CD1c-positive myeloid dendritic cell (primary cell): ENCODE results near the gene KNTC1.
A peak's percentile ranks its signal among the peaks of the same experiment; 100 is the strongest.
"Not testable (repeated sequence)": the region's sequence is repeated elsewhere in the genome, so short reads cannot be mapped to it uniquely, and the experiment has no call there.

Experiments
- DNase-seq: peaks from one replicate; pipeline ENCODE4 v3.0.0-alpha.2; 2016; ENCODE audit errors: extremely low spot score

KNTC1 gene, protein sequence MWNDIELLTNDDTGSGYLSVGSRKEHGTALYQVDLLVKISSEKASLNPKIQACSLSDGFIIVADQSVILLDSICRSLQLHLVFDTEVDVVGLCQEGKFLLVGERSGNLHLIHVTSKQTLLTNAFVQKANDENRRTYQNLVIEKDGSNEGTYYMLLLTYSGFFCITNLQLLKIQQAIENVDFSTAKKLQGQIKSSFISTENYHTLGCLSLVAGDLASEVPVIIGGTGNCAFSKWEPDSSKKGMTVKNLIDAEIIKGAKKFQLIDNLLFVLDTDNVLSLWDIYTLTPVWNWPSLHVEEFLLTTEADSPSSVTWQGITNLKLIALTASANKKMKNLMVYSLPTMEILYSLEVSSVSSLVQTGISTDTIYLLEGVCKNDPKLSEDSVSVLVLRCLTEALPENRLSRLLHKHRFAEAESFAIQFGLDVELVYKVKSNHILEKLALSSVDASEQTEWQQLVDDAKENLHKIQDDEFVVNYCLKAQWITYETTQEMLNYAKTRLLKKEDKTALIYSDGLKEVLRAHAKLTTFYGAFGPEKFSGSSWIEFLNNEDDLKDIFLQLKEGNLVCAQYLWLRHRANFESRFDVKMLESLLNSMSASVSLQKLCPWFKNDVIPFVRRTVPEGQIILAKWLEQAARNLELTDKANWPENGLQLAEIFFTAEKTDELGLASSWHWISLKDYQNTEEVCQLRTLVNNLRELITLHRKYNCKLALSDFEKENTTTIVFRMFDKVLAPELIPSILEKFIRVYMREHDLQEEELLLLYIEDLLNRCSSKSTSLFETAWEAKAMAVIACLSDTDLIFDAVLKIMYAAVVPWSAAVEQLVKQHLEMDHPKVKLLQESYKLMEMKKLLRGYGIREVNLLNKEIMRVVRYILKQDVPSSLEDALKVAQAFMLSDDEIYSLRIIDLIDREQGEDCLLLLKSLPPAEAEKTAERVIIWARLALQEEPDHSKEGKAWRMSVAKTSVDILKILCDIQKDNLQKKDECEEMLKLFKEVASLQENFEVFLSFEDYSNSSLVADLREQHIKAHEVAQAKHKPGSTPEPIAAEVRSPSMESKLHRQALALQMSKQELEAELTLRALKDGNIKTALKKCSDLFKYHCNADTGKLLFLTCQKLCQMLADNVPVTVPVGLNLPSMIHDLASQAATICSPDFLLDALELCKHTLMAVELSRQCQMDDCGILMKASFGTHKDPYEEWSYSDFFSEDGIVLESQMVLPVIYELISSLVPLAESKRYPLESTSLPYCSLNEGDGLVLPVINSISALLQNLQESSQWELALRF (N-terminal part only)

DNA sequence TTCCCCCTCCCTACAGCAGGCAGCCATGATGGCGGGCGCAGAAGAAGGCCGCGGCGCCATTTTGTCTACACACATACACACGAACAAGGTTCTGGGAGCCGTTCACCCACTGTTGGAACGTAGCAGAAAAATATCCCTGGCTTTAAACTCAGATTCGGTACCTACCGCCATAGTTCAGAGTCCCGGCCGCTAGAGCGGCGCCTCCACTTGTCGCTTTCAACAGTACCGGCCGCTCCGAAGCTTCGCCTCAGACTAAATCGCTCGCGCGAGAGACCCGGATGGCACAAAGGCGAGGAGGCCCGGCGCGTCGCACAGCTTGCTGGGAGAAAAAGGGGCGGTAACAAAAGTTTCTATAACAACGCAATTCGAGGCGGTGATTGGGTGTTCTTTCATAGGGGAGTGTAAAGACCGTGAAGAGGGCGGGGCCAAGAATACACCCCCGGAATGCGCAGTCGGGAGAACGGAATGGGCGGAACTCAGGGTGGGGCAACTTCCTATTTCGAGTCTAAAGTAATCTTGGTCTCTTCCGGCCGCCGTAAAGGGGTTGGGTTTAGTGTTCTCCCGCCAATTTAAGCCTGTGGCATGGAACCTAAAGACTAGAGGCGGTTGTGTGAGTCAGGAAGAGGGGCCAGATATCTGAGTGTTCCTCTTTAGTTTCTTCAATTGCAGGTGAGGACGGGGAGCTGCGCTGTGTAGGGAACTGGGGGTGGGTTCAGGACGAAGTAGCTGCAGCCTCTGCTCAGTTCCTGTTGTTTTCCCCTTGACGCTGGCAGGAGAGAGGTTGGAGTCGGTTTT, at the start of gene KNTC1, which contains the start of gene RSRC2:
KNTC1 (plus strand) TSS at position 567 of the 795 bp plus-strand sequence. CDS start 2,815 bp downstream, outside the sequence.
RSRC2 (minus strand) TSS at position 254 of the 795 bp plus-strand sequence; CDS start at position 171, 83 bp downstream.
- DNase-seq: peak; percentile 100

DNA sequence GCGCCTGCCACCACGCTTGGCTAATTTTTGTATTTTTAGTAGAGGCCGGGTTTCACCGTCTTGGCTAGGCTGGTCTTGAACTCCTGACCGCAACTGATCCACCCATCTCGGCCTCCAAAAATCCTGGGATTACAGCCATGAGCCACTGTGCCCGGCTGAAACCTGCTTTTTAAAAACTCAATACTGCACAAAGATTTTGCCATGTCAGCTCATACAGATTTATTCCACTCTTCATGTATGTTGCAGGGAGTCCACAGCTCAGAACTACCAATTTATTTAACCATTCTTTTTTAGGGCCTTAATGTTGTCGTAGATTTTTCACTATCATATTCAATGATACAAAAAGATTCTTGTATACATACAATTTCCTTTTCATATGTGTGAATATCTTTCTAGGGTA, 46.3 kb upstream of the KNTC1 start:
- no peak for DNase-seq

DNA sequence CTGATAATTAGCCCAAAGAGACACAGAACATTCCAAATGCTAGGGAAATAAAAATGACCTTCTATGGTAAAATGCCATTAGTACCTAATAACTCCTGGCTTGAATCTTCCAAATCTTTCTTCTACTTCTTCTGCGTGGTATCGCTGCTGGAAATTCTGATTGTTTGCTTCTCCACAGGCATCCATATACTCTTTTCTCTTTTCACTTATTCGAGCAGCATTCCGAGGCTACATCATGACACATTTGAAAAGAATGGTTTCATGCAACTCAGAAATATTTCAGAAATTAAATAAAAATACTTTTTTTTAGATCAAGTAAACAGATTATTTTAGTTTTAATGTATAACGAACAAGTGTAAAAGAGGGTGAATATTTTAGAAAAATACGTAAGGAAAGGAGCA, 45.2 kb upstream of the KNTC1 start:
- DNase-seq: no peak

DNA sequence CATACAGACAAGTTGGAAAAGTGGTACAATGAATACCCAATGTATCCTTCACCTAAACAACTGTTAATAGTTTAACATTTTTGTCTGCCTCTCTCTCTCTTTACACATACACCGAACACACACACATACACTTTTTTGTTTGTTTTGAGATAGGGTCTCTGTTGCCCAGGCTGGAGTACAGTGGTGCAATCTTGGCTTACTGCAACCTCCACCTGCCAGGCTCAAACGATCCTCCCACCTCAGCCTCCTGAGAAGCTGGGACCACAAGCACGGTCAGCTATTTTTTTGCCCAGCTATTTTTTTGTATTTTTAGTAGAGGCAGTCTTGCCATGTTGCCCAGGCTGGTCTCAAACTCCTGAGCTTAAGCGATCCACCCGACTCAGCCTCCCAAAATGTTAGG, 43.1 kb upstream of the KNTC1 start:
- no peak for DNase-seq

DNA sequence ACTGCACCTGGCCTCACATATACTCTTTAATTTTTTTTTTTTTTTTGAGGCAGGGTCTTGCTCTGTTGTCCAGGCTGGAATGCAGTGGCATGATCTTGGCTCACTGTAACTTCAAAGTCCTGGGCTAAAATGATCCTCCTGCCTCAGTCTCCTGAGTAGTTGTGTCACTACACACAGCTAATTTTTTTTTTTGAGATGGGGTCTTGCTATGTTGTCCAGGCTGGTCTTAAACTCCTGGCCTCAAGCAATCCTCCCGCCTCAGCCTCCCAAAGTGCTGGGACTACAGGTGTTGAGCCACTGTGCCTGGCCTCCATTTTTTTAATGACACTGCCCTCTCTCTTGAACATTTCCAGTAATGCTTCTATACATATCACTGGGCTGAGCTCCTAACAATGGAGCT, 42.7 kb upstream of the KNTC1 start:
- not testable (repeated sequence) for DNase-seq

DNA sequence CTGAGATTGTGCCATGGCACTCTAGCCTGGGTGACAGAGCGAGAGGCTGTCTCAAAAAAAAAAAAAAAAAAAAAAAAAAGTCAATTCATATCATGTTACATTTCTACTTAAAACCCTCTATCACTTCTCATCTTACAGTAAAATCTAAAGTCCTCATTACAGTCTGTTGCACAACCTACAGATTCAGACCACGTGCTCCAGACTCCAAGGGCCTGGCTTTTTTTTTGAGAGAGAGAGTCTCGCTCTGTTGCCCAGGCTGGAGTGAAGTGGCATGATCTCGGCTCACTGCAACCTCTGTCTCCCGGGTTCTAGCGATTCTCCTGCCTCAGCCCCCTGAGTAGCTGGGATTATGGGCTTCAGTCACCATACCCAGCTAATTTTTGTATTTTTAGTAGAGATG, 40.7 kb upstream of the KNTC1 start:
- DNase-seq: not testable (repeated sequence)

DNA sequence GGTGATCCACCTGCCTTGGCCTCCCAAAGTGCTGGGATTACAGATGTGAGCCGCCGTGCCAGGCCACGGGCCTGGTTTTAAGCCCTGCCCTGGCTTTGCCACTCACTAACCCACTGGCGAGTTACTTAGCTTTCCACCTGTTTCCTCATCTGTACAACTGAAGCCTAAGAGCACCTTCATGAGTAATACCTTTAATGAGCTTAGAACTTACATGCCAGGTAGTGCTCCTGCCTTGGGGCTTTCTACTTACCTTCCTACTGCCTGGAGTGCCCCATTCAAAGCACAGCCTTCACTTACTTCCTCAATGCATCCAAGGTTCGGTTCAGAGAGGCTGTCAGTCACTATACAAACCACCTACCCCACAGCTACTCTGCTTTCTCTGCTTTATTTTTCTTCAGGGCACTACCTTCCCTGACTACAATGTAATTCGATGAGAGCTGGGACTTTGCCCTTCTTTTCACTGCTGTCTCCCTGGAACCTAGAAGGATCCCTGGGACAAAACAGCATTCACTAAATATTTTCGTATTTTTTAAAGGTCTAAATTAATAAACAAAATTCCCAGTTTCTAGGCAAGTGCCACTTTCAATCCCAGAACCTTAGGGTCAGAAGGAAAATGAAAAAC, 40.1 kb upstream of the KNTC1 start:
- no peak for DNase-seq

DNA sequence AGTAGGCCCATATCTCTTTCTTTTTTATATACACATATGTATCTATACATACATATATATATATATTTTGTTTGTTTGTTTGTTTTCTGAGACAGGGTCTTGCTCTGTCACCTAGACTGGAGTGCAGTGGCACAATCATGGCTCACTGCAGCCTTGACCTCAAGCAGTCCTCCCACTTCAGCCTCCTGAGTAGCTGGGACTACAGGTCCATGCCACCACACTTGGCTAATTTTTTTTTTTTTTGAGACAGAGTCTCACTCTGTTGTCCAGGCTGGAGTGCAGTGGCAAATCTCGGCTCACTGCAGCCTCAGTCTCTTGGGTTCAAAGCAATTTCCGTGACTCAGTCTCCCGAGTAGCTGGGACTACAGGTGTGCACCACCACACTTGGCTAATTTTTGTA, 39.2 kb upstream of the KNTC1 start:
- DNase-seq: not testable (repeated sequence)

DNA sequence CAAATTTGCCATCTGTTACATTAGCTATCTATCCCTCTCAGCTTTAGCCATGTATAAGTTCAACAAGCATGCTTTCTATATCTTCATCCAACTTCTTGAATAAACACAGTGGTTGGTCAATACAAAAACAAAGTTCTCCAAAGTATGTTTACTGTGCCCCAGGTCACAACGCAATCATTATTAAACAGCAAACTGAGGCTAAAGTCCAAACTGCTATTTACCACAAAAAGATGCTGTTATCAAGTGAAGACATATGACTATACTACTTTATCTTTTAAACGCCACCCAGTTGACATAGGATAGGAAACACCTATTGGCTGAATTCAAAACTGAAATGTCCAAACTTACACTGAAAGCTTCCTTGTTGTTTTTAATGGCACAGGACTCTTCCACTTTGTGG, 38.0 kb upstream of the KNTC1 start:
- no peak for DNase-seq

DNA sequence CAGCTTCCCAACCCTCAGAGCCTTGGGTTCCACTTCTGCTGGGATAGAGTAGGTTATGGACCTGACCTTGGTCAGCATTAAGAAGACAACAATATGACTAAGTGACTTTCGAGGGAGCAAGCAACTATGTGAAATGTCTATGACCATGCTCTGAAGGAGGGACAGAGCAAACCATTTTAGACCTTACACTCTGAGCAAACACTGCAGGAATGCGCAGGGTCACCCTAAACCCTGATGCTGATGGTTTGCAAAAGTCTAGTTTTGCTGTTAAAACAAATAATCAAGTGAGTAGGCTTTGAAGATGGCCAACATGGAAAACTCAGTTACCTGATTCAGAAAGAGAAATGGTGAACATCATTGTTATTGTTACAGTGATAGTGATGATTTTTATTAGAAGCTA, 35.1 kb upstream of the KNTC1 start:
- no peak for DNase-seq

DNA sequence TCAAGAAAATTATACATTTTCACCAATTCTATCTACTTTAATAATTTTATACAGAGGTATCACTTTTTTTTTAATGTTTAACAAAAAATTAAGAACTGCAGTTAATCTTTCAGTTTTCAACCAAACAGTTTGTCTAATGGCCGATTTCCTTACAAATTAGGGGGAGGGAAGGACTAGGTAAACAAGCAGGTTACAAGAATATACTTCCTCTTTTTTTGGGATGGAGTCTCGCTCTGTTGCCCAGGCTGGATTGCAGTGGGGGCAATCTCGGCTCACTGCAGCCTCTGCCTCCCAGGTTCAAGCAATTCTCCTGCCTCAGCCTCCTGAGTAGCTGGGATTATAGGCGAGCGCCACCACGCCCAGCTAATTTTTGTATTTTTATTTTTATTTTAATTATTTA, 33.8 kb upstream of the KNTC1 start:
- not testable (repeated sequence) for DNase-seq

DNA sequence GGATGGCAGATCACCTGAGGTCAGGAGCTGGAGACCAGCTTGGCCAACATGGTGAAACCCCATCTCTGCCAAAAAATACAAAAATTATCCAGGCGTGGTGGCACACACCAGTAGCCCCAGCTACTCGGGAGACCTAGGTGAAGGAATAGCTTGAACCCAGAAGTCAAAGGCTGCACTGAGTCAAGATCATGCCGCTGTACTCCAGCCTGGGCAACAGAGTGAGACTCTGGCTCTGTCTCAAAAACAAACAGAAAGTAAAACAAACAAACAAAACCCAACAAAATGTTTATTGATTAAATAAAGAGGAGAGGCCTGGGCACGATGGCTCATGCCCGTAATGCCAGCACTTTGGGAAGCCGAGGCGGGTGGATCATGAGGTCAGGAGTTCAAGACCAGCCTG, 31.8 kb upstream of the KNTC1 start:
- DNase-seq: no peak

DNA sequence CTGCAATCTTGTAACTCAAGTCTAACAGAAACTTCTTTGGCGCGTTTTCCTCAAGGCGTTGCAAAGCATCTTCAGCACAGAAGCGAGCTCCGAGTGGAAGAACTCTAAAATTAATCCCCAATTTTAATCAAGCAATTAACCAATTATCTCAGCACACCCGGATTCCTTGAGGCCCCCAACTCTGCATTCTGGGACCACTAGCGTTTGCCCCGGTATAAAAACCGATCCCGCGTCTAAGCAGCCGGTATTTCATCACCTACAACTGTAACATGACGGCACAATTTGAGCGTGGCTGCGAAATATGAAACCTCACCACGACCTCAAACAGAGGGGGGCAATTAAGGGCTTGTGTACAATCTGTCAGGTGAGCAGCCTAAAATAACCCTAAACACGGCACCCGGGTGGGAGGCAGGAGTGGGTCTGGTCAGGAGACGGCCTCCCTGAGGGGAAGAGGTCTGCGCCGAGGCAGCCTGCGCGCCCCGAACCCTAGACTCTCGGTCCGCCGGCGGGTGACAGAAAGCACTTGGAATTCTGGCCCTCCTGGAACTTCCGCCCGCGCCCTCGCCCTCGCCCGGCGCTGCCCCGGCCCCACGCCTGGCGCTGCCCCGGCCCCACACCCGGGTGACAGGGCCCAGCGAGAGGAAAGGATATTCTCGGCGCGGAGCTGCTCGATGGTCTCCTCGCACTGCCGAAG, 26.9 kb upstream of the KNTC1 start:
- peak; percentile 57 for DNase-seq

DNA sequence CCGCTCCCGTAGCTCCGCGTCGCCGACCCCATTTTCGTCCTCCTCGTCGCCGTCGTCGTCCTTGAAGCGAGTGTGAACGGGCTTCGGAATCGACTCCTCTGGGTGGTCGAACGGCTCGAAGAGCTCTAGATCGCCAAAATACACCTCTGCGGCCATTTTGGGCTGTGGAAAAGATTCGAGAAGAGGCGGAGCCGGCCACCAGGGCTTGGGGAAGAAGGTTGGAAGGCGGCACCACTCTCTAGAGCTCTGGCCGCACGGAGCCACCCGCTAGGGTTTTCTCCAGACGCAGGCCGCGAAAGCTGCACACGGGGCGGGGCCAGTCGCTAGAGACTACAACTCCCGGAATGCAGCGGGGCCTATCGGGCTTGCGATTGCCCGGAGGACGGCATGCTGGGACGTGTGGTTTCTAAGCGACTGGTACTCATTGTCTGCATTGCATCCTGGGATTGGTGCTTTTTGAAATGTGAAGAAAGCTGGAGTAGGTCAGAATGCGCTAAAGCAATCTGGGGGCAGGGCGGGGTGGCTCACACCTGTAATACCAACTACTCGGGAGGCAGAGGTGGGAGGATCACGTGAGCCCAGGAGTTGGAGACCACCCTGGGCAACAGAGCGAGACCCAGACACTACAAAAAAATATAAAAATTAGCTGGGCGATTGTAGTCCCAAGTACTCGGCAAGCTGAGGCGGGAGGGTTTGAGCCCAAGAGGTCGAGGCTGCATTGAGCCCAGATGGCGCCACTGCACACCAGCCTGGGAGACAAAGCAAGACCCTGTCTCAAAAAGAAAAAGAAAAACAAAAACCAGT, 26.2 kb upstream of the KNTC1 start, which contains the start of gene ZCCHC8:
ZCCHC8 (minus strand) TSS at position 248 of the 804 bp plus-strand sequence; CDS start at position 156, 92 bp downstream.
- DNase-seq: peak; percentile 99

DNA sequence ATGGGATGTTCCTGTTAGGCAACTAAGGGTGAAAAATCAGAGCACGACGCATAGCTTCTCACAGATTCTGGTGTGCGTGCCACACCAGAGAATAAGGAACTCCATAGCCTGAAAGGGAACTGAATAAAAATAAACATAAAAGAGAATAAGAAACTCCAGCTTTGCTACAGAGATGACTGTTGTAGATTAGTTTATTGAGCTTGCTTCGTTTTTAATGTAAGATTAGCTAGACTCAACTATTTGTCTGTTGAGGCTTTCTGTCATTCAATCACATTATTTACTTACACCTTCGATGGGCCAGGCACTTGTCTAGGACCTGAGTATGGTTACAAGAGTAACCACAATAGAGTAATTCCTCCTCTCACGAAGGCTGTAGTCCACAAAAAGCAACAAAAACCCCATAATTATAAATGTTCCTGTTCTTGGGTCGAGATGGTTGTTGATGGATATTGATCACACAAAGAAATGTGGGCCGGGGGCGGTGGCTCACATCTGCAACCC, 25.5 kb upstream of the KNTC1 start:
- DNase-seq: peak; percentile 92

DNA sequence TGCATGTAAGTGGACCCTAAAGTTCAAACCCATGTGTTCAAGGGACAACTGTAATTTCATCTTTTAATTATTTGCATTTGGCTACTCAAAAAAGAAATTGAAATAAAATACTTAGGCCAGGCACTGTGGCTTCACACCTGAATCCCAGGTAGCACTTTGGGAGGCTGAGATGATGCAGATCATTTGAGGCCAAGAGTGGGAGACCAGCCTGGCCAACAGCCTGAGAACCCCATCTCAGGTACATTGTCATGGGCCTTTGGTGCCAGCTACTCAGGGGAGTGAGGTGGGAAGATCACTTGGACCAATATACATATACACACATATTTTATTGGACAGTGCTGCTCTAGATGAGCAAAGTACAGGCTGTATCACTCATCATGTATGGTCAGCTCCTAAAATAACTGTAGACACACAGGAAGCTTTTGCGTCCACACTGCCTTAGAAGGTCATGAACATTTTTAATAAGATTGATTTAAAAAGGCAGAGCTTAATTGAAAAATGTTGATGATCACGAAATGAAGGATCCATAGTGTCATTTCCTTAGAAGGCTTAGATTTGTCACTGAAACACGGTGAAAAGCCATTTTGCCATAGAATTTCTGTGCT, 23.8 kb upstream of the KNTC1 start:
- no peak for DNase-seq

DNA sequence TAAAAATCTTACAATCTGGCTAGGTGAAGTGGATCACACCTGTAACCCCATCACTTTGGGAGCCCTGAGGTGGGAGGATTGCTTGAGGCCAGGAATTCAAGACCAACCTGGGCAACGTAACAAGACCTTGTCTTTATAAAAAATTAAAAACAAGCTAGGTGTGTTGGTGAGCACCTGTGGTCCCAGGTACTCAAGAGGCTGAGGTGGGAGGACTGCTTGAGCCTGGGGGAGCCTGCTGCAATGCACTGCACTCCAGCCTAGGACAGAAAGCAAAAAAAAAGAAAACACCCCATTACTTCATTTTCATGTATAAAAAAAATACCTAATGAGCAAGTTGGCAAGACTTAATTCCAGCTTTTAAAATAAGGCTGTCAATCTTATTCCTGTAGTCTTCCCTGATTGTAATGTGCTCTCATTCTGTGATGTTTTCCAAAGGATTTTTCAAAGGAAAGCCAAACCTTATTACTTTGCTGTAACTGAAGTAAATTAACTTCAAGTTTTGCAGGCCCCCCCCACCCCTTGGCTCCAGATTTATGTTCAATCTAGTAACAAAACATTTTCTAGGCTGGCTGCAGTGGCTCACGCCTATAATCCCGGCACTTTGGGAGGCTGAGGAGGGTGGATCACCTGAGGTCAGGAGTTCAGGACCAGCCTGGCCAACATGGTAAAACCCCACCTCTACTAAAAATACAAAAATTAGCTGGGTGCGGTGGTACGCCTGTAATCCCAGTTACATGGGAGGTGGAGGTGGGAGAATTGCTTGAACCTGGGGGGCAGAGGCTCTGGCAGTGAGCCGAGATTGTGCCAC, 23.1 kb upstream of the KNTC1 start:
- no peak for DNase-seq
